Mesodermal cell (in vitro differentiated cells): ENCODE results near the gene D2HGDH.
"Not testable (repeated sequence)": the region's sequence is repeated elsewhere in the genome, so short reads cannot be mapped to it uniquely, and the experiment has no call there.

Experiments used
- H3K27ac ChIP-seq: 2 replicates; pipeline ENCODE4 v1.7.0; 2013; ENCODE audit warnings: mild to moderate bottlenecking, low read depth, low read length, moderate library complexity; ENCODE audit not compliant: severe bottlenecking
- H3K36me3 ChIP-seq: 2 replicates; pipeline ENCODE4 v1.7.1; 2013; ENCODE audit warnings: mild to moderate bottlenecking, low read length, moderate library complexity; ENCODE audit not compliant: control insufficient read depth, insufficient read depth
- H3K4me1 ChIP-seq: one replicate; pipeline ENCODE4 v1.7.1; 2013; ENCODE audit warnings: mild to moderate bottlenecking, low read length; ENCODE audit not compliant: insufficient read depth, control insufficient read depth, poor library complexity, severe bottlenecking
- H3K4me3 ChIP-seq: 2 replicates; pipeline ENCODE4 v1.7.0; 2013; ENCODE audit warnings: low read length, control low read depth, mild to moderate bottlenecking; ENCODE audit not compliant: insufficient read depth, poor library complexity, severe bottlenecking; ENCODE audit errors: extremely low read depth
- H3K9me3 ChIP-seq: 2 replicates; pipeline ENCODE4 v1.7.1; 2013; ENCODE audit warnings: mild to moderate bottlenecking, low read length, moderate library complexity; ENCODE audit not compliant: control insufficient read depth
- WGBS, 2 experiments: methylation state at CpG; one replicate each; pipeline ENCODE4 v1.1.5; 2013; ENCODE audit warnings: missing lambda C conversion rate in 2 of 2; ENCODE audit not compliant: insufficient coverage in 2 of 2; 5-methylcytosine and 5-hydroxymethylcytosine counted together

The D2HGDH gene

DNA sequence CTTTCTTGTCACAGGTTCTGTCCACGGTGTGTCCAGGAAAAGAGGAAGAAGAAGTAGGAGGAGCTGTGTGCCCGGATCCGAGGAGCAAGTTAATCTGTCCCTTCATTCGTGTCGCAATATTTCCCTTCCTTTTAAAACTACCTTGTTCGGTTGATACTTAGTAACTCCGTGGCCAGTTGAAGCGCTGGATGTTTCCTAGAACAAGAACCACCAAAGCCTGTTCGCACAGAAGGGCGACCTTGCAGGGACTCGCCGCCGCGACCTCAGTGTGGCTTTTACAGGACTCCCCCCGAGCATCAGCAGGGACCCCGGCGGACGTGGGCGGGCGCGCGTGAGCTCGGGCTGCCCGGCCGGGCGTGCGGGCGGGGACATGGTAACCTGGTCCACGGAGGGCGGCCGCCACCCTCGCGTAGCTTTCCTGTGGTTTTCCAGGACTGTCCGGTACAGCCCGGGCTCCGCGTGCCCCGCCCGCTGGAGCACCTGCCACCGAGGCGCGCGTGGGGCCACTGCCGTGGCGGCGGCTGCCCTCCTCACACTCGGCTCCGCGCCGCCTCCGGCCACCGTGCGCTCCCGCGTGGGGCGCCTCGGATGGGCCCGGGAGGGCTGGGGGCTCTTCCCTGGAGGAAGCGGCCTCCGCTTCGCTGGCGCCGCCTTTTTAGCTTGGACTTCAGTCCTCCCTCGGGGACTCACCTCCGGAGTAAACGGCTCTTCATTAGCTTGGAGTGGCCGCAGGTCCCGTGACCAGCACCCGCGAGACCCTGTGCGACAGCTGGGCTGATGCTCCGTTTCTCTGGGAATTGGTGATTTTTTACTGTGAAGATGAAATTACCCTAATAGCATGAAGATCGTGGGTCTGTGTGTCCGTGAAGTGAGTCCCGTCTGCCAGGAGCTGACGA is 9.2 kb upstream of the D2HGDH start:
- H3K4me1 ChIP-seq, result no peaks in the 10 kb centered on the region
- H3K27ac ChIP-seq, result no peak overlapping the region
- H3K9me3 ChIP-seq, result peaks cover 21% of the 10 kb centered on the region
- WGBS, 2 experiments, result 96 to 97% methylated on average over 68 to 76 of the region's 76 CpGs
- H3K36me3 ChIP-seq, result peaks cover 46% of the 10 kb centered on the region
- no peak overlapping the region for H3K4me3 ChIP-seq

DNA sequence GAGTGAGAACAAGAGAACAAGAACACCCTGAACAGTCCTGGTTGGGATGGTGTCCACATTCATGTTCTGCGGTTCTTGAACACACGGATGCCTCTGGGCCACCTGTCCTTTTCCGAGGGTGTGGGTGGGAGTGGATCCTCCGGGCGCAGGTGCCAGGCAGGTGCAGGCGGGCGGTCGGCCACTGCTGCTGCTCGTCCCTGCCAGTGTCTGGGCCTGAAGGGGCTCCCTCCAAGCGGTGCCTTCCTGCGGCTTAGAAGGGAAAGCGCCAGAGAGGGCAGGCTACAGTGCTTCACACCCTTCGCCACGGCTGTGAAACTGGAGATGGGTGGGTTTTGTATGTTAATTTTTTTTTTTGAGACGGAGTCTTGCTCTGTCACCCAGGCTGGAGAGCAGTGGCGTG is 8.0 kb upstream of the D2HGDH start:
- Histone ChIP-seq H3K27ac (no peak overlapping the region), H3K36me3 (peaks cover 36% of the 10 kb centered on the region), H3K4me1 (no peaks in the 10 kb centered on the region), H3K4me3 (no peak overlapping the region), H3K9me3 (peaks cover 21% of the 10 kb centered on the region)
- 97 to 98% methylated on average over 14 to 16 of the region's 16 CpGs for WGBS, 2 experiments

DNA sequence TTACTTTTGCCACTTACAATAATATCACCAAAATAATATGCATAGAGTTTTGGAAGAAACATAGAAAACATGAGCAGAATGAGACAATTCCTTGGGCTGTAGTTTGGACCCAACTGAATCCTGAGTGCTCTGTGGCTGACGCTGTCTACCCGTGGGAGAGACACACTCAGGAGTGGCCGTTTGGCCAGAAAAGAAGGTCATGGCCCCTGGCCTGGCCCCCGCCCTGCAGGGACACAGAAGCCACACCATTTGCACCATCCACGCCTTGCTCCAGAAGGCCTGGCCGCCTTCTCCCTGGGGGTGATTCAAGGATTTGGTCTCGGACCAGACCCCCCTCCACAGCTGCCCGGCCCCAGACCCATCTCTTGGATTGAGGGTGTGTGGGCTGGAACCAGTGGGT is 6.4 kb upstream of the D2HGDH start:
- Histone ChIP-seq H3K27ac (no peak overlapping the region), H3K4me1 (no peaks in the 10 kb centered on the region), H3K4me3 (no peak overlapping the region), H3K36me3 (peaks cover 21% of the 10 kb centered on the region), H3K9me3 (peaks cover 7% of the 10 kb centered on the region)
- WGBS, 2 experiments, result 92 to 100% methylated on average over 4 to 5 of the region's 8 CpGs

DNA sequence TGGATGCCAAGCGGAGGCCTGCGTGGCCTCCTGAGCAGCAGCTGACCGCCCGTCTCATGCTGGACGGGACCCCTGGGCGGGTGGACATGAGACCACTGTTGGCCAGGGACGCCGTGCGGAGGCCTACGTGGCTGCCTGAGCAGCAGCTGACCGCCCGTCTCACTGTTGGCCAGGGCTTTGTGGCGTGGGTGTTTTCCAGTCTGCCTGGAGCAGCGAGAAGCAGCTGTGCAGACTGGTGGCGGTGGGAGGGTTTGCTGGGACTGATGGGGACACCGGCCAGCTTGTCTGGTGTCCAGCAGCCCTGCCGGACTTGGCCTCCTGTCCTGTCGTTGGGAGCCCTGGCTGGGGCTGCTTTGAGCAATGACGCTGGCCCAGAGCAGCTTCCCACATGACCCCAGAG is 5.8 kb upstream of the D2HGDH start:
- no peak overlapping the region for H3K4me3 ChIP-seq
- peaks cover 14% of the 10 kb centered on the region for H3K36me3 ChIP-seq
- peaks cover under 1% of the 10 kb centered on the region for H3K9me3 ChIP-seq
- no peak overlapping the region for H3K27ac ChIP-seq
- H3K4me1 ChIP-seq, result no peaks in the 10 kb centered on the region
- WGBS, 2 experiments, result 83 to 88% methylated on average over 10 to 17 of the region's 19 CpGs

DNA sequence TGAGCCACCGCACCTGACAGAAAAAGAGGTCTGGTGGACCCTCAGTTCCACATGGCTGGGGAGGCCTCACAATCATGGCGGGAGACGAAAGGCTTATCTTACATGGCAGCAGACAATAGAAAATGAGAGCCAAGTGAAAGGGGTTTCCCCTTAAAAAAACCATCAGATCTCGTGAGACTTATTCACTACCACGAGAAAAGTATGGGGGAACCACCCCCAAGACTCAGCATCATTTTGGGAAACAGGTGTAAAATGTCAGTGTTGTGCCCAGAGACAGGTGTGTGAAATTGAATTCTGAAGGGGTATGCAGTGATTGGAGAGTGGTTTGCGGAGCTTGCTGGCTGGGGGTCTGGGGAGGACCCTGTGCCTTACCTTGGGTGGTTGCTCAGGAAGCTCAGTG is 4.6 kb upstream of the D2HGDH start:
- Histone ChIP-seq H3K4me1 (no peaks in the 10 kb centered on the region), H3K36me3 (peaks cover 4% of the 10 kb centered on the region), H3K27ac (no peak overlapping the region), H3K9me3 (no peaks in the 10 kb centered on the region), H3K4me3 (no peak overlapping the region)
- WGBS, 2 experiments, result 96 to 98% methylated on average over 3 to 6 of the region's 6 CpGs

DNA sequence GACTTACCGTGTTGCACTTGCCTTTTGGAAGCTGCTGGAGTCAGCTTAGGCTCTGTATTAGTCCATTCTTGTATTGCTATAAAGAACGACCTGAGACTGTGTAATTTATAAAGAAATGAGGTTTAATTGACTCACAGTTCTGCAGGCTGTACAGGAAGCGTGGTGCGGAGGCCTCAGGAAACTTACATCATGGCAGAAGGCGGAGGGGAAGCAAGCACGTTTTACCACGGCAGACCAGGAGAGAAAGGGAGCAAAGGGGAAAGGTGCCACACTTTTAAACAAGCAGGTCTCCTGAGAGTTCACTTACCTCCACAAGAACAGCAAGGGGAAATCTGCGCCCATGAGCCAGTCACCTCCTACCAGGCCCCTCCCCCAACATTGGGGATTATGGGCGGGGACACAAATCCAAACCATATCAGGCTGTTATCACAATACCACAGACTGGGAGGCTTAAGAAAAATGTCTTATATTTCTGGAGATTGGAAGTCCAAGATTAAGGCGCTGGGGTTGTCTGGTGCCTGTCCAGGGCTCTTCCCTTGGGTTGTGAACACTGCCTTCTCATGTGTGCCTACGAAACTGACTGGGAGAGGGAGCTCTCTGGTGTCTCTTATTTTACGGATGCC is 3.6 kb upstream of the D2HGDH start:
- H3K36me3 ChIP-seq, result peaks cover 2% of the 10 kb centered on the region
- H3K4me1 ChIP-seq, result no peaks in the 10 kb centered on the region
- H3K27ac ChIP-seq, result no peak overlapping the region
- H3K9me3 ChIP-seq, result no peaks in the 10 kb centered on the region
- no peak overlapping the region for H3K4me3 ChIP-seq
- WGBS, 2 experiments, result 95 to 98% methylated on average over 10 to 11 of the region's 12 CpGs

DNA sequence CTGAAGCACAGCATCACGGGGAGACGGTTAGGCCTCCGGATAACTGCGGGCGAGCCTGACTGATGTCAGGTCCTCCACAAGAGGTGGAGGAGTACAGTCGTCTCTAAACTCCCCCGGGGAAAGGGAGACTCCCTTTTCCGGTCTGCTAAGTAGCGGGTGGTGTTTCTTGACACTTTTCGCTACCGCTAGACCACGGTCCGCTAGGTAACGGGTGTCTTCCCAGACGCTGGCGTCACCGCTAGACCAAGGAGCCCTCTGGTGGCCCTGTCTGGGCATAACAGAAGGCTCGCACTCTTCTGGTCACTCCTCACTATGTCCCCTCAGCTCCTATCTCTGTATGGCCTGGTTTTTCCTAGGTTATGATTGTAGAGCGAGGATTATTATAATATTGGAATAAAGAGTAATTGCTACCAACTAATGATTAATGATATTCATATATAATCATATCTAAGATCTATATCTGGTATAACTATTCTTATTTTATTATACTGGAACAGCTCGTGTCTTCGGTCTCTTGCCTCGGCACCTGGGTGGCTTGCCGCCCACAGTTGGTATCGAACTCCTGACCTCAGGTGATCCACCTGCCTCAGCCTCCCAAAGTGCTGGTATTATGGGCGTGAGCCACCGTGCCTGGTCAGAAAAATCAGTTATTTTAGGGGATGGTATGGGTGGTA is 1.8 kb upstream of the D2HGDH start:
- not testable (repeated sequence) for H3K27ac ChIP-seq, H3K9me3 ChIP-seq, H3K4me3 ChIP-seq, H3K4me1 ChIP-seq, H3K36me3 ChIP-seq
- WGBS, 2 experiments, result 58 to 98% methylated on average over 5 to 10 of the region's 26 CpGs

DNA sequence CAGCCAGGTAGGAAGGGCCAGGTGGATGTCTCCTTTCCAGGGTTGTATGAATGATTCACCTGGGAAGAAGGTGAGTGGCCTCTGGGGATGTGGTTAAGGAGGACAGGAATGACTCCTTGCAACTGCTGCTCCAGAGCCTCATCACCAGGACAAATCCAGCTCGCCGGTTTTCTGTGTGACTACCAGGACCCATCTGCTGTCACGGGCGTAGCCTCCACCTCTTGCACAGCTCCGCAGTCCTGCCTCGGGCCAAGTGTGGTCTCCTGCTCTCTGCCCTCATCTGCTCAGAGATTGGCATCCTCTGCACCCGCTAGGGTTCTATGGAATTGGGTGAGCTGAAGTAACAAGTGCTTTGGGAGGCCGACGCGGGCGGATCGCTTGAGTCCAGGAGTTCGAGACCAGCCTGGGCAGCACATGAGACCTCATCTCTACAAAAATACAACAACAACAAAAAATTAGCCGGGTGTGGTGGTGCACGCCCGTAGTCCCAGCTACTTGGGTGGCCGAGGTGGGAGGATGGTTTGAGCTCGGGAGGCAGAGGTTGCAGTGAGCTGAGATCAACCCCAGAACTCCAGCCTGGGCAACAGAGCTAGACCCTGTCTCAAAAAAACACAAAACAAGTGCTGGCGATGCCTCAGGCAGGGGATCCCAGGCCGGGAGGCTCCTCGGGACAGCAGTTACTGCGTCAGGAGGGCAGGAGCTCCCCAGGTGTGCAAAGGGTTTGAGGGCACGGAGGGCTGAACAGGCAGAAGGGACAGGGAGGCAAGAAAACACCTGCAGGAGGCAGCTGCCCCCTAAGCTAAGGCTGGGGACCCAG is 831 bp upstream of the D2HGDH start:
- Histone ChIP-seq H3K9me3 (no peaks in the 10 kb centered on the region), H3K36me3 (peaks cover 2% of the 10 kb centered on the region), H3K27ac (no peak overlapping the region), H3K4me3 (peak overlapping the region; percentile 62), H3K4me1 (no peaks in the 10 kb centered on the region)
- WGBS, 2 experiments, result 92 to 94% methylated on average over 15 to 16 of the region's 23 CpGs

DNA sequence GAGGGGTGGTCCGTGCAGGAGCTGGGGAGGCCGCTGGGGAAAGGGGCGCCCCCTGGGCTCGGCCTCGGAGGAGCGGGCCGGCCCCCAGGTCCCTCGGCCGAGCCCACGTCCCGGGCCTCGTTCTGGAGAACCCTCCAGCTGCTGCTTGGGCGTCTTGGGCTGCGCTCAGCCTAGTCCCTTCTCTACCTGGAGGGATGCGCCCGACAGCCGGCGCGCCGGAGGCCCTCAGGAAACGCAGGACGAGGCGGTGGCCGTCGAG is 293 bp upstream of the D2HGDH start:
- no peaks in the 10 kb centered on the region for H3K9me3 ChIP-seq
- no peak overlapping the region for H3K27ac ChIP-seq
- 10 to 13% methylated on average over 24 to 25 of the region's 25 CpGs for WGBS, 2 experiments
- peaks cover 2% of the 10 kb centered on the region for H3K36me3 ChIP-seq
- peak overlapping the region; percentile 62 for H3K4me3 ChIP-seq
- no peaks in the 10 kb centered on the region for H3K4me1 ChIP-seq

DNA sequence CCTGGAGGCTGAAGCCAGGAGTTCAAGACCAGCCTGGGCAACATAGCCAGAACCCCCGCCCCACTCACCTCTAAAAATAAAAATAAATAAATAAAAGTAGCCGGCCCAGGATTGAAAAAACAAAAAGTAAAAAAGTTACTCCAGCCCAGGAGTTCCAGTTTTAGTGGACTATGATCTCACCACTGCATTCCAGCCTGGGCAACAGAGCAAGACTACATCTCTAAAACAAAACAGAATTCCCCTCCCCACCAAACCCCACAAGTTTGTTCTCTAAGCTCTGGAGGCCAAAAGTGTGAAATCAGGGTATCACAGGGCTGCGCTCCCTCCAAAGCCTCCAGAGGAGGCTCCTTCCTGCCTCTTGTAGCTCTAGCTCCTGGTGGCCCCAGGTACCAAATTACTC is 1.7 kb downstream of the D2HGDH start:
- 82 to 95% methylated on average over 1 to 2 of the region's 3 CpGs for WGBS, 2 experiments

More for the DNA sequence above, 1.7 kb downstream of the D2HGDH start:
- no peaks in the 10 kb centered on the region for H3K9me3 ChIP-seq
- no peak overlapping the region for H3K4me3 ChIP-seq
- no peaks in the 10 kb centered on the region for H3K4me1 ChIP-seq
- no peak overlapping the region for H3K27ac ChIP-seq
- peaks cover 2% of the 10 kb centered on the region for H3K36me3 ChIP-seq
